HG03175 (cell line): ENCODE measurements around the gene PNCK.
A peak's percentile ranks its signal among the peaks of the same experiment; 100 is the strongest.
"Not testable (repeated sequence)": the region's sequence is repeated elsewhere in the genome, so short reads cannot be mapped to it uniquely, and the experiment has no call there.

Experiments
- ATAC-seq: cut with Tn5 transposase; IDR thresholded peaks from one replicate; pipeline ENCODE4 v1.9.1; 2021; ENCODE audit warnings: mild to moderate bottlenecking, moderate library complexity; ENCODE audit not compliant: unreplicated experiment

The PNCK gene

GRCh38 chrX:153686711-153687110 lies 13.1 kb upstream of the PNCK start:
- no peak for ATAC-seq

DNA sequence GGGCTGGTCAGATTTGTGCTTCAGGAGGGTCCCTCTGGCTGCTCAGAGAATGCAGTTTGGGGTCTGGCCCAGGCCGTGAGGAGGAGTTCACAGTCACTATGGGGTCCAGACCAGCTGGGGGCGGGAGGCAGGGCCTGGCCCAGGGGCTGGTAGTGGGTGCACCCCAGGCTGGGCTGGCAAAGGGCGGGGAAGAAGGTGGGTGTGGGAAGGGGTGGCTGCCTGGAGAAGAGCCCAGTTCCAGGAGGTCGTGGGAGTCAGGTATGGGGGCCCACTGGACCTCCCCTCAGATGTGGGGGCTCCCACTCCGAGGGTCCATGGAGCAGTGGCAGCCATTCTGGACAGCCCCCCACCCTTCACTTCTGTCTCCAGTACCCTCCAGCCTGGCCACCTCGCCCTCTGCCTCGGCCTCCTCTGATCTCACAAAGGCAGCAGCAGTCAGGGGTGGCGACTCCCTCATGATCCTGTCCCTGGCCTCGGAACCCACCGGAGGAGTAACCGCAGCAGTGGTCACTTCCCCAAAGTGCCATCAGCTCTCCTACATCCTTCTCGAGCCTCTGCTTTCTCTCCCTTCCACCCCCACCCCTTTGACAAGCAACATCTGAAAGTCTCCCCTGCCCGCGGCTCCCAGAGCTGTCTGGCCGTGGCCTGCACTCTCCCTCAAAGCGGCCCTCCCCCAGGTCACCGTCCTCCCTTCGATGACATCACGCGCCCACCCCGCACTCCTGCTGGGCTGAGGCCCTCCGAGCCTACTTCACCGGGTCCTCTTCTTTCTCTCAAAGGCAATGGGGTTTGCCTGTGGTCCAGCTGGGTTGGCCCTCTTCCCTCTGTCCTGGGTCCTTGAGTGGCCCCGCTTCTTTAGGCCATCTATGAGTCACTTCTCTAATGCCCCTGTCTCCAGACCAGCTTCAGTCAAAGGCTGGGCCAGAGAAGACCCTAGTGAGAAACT lies 12.4 kb upstream of the PNCK start:
- no peak for ATAC-seq

DNA sequence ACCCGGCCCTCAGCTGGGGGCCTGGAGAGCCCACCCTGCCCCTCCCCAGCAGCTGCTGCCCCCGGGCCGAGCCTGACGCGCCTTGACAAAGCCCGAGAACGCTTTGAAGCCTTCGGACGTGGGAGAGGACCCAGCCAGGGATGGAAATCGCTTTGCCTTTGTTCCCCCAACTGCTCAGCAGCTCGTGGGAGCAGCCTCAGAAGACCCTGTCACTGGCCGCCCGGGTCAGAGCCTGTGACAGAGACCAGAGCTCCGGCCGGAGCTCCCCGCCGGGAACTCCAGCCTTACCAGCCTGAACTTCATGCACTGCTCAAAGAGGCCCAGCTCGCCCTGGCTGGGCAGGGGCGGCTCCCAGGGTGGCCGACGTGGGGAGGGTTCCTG lies 11.5 kb upstream of the PNCK start:
- ATAC-seq = no peak

DNA sequence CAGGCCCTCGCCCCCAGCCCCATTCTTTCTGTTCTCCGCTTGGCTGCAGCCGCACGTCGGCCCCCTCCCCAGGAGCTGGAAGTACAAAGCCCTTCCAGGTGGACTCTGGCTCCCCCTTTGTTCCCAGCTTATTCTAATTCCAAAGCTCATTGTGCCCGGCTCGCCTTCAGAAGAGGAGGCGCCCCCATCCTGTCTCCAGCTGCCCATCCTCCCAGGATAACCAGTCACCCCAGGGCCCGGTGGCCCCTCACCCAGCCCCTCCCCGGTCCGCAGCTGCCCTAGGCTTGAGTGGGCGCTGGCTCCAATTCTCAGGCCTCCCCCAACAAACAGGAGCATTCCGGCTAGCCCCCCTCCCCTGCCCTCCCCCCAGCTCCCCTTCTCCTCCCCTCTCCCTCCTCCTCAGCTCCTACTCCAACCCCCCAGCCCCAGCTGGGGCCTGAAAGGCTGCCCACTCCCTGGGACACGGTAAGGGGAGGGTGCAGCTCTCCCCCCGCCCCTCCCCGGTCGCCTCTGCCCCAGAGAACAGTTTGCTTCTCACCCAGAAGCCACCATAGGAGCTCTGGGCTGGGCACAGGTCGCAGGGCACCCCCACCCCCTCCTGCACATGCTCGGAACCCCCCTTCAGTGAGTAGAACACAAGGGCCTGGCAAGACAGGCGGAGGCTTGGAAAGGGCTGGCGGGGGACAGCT lies 11.0 kb upstream of the PNCK start:
- ATAC-seq = no peak

DNA sequence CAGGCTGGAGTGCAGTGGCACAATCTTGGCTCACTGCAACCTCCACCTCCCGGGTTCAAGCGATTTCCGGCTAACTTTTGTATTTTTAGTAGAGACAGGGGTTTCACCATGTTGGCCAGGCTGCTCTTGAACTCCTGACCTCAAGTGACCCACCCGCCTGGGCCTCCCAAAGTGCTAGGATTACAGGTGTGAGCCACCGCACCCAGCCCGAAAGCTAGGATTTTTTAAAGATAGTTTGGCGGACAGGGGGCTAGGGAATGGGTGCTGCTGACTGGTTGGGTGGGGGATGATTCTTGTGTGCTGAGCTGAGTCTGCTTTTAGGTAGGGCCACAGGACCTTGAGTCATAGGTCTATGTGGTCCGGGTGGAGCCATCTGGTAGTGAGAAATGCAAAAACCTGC lies 9.9 kb upstream of the PNCK start:
- ATAC-seq = not testable (repeated sequence)

DNA sequence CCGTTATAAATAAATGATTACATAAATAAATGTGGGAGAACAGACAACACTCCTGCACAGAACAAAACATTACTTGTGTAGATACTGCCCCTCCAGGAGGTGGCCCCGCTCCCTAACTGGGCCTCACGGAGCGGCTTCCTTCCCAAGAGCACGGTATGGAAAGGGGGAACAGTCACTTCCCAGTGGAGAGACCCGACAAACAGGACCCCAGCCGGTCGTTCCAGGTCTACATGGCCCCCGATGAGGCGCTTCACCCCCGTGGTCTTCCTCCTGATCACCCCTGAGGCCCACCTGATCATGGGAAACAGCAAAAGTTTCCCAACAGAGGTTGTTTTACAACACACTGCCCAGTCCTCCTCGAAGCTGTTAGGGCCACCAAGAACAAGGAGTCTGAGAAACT lies 7.6 kb upstream of the PNCK start:
- no peak for ATAC-seq

DNA sequence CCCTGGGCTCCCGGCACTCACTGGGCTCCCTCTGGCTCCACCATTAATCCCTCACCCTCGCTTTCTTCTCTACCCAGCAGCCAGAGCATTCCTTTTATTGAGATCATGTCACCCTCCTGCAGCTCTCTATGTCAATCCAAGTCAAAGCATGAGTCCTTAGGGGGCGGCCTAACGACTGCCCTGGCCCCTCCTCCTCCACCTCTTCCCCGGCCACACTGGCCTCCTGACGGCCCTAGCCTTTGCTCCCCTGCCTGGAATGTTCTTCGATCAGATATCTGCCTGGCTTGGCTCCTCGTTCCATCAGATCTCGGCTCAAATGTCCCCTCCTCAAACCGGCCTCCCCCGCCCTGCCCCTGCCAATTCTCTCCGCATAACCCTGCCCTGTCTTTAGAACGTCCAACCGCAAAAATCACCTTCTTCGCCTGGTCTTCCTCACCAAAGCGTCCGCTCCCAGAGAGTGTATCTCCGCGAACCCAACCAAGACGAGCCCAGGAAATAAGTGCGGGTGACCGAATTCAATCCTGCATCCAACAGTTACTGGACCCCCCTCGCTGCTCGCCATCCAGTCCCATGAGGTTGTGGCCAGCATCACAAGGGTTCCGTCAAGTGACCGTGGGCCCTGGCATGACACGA lies 722 bp upstream of the PNCK start:
- no peak for ATAC-seq

- no peak for ATAC-seq
Observed at GRCh38 chrX:153672531-153673427, 834 bp downstream of the PNCK start.

- ATAC-seq = no peak
Observed at GRCh38 chrX:153671589-153672530, 1.8 kb downstream of the PNCK start.

DNA sequence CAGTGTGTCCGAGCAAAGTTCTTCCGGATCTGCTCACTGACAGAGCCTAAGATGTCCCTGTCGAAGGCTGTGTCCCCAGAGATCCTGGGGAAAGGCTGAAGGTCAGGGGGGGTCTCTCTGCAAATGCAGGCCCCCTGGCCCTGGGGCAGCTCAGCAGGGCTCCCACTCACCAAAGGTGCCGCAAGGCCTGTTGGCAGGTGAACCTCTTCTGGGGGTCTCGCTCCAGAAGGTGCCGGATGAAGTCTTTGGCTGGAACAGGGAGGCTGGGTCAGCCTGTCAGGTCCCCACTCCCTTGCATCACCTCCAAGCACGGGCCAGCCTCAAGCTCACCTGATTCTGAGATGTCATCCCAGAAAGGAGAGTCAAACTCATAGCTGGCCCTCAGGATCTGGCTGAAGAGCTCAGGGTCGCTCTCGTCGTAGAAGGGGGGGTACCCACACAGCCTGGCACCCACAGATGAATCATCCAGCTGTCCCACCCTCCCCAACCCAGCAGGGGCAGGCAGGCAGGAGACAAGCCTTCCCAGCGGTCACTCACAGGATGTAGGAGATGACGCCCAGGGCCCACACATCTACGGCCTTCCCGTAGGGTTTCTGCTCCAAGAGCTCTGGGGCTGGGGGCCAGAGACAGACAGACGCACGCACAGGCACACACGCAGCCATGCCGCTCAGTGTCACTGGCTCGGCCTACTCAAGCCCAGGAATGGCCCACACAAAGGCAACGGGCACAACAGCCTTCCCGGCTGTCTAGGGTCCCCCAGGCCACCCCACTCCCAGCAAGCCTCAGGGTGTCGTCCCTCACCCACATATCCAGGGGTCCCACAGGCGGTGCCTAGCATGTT lies 2.6 kb downstream of the PNCK start:
- no peak for ATAC-seq

GRCh38 chrX:153669901-153670731 lies 3.5 kb downstream of the PNCK start:
- no peak for ATAC-seq

- no peak for ATAC-seq
Observed at GRCh38 chrX:153669174-153669890, 4.3 kb downstream of the PNCK start.

- ATAC-seq = no peak
Observed at GRCh38 chrX:153668423-153669173, 5.0 kb downstream of the PNCK start.

- ATAC-seq = peak; percentile 51
Observed at GRCh38 chrX:153667956-153668396, 5.6 kb downstream of the PNCK start.

DNA sequence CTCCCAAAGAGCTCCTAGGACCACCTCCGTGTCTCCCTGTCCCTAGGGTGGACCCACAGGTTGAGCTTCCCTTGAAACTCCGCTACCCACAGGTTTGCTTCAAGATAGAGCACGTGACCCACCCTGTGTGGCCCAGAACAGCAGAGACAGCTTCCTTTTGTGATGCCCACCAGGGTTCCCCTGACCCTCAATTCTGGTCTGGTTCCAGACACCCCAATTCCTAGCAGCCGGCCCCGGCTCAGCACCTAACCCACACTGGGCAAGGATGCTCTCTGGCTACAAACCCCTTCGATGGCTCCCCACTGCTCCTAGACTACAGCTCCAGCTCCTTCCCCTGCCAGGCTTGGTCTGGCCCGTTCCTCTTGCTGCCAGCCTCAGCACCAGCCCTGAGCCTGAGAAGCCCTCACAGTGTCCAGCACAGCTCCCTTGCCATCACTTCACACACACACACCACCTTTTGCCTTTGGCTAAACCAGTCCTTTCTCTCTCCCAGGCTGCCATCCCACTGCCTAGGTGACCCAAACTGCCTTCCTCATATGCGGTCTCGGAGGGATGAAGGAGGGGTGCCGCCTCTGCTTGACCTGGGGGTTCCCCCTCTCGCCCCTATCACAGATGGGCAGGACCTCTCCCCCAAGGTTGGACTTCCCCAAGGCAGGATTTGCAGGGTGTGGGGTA lies 6.2 kb downstream of the PNCK start:
- ATAC-seq = no peak
